GM12891 (cell line): ENCODE measurements around the gene PRRX2.
"Not testable (repeated sequence)": the region's sequence is repeated elsewhere in the genome, so short reads cannot be mapped to it uniquely, and the experiment has no call there.

Experiments used
- DNase-seq: peaks from one replicate; pipeline ENCODE4 v3.0.0; 2011; ENCODE audit warnings: low spot score; ENCODE audit not compliant: insufficient read length
- FAIRE-seq: peaks from 2 replicates; lab custom pipeline; 2011; peaks lifted over from hg19 to GRCh38; lab: Jason Lieb, UNC
- PAX5 ChIP-seq: IDR thresholded peaks from 2 replicates; pipeline ENCODE4 v1.6.1; 2011; ENCODE audit warnings: low read length, moderate library complexity, mild to moderate bottlenecking; ENCODE audit not compliant: insufficient read depth, severe bottlenecking
- POLR2A ChIP-seq: IDR thresholded peaks from 2 replicates; pipeline ENCODE4 v1.6.1; 2011; ENCODE audit warnings: low read depth, low read length, control low read depth
- POLR2AphosphoS5 ChIP-seq: IDR thresholded peaks from 2 replicates; pipeline ENCODE4 v1.6.1; 2011; ENCODE audit warnings: low read depth, low read length, control low read depth
- POU2F2 ChIP-seq: IDR thresholded peaks from 2 replicates; pipeline ENCODE4 v1.6.1; 2011; ENCODE audit warnings: low read depth, mild to moderate bottlenecking, control low read depth, low read length, moderate library complexity
- SPI1 ChIP-seq: IDR thresholded peaks from 2 replicates; pipeline ENCODE4 v1.6.1; 2011; ENCODE audit warnings: low read depth, low read length, control low read depth
- TAF1 ChIP-seq: IDR thresholded peaks from 2 replicates; pipeline ENCODE4 v1.6.1; 2011; ENCODE audit warnings: low read depth, low read length, control low read depth

PRRX2 gene

GRCh38 chr9:129761901-129762369, 96.5 kb downstream of the PRRX2 start:
- DNase-seq (no peak), FAIRE-seq (no peak)
- TF ChIP-seq POLR2AphosphoS5 (no peak), TAF1 (no peak), SPI1 (no peak), POU2F2 (no peak), POLR2A (no peak), PAX5 (no peak)

- DNase-seq, FAIRE-seq: not testable (repeated sequence)
Observed at GRCh38 chr9:129762370-129762984, 97.0 kb downstream of the PRRX2 start.

- DNase-seq (no peak), FAIRE-seq (no peak)
- TF ChIP-seq TAF1 = no peak
- no peak for TF ChIP-seq POU2F2
- no peak for TF ChIP-seq POLR2A
- no peak for TF ChIP-seq POLR2AphosphoS5
- no peak for TF ChIP-seq PAX5
- no peak for TF ChIP-seq SPI1
Observed at GRCh38 chr9:129762985-129763926, 97.8 kb downstream of the PRRX2 start.

GRCh38 chr9:129765764-129766317, 100.4 kb downstream of the PRRX2 start:
- no peak for DNase-seq
- FAIRE-seq = no peak
- TF ChIP-seq PAX5 (no peak), TAF1 (no peak), SPI1 (no peak), POU2F2 (no peak), POLR2A (no peak), POLR2AphosphoS5 (no peak)

- TF ChIP-seq PAX5 = no peak
- no peak for TF ChIP-seq POLR2A
- no peak for TF ChIP-seq SPI1
- TF ChIP-seq POLR2AphosphoS5 = no peak
- no peak for TF ChIP-seq POU2F2
- TF ChIP-seq TAF1 = no peak
- no peak for FAIRE-seq
- DNase-seq = no peak
Observed at GRCh38 chr9:129768486-129768885, 103.0 kb downstream of the PRRX2 start.

GRCh38 chr9:129769669-129770068, 104.2 kb downstream of the PRRX2 start:
- DNase-seq (no peak), FAIRE-seq (no peak)
- TF ChIP-seq SPI1 = no peak
- no peak for TF ChIP-seq TAF1
- TF ChIP-seq POU2F2 = no peak
- no peak for TF ChIP-seq POLR2AphosphoS5
- no peak for TF ChIP-seq PAX5
- no peak for TF ChIP-seq POLR2A

GRCh38 chr9:129770741-129771140, 105.3 kb downstream of the PRRX2 start:
- FAIRE-seq (no peak), DNase-seq (no peak)
- no peak for TF ChIP-seq POLR2A
- no peak for TF ChIP-seq PAX5
- TF ChIP-seq POU2F2 = no peak
- no peak for TF ChIP-seq POLR2AphosphoS5
- TF ChIP-seq SPI1 = no peak
- no peak for TF ChIP-seq TAF1
